Left lung (tissue), 10 donors: Measurements from ENCODE around the gene OSTF1. TPM values are rescaled to one million over a fixed set of nuclear protein-coding genes. Genes with fewer than 3 reads are reported as not detected.
A peak's percentile ranks its signal among the peaks of the same experiment; 100 is the strongest.

ENCODE experiments used
- ATAC-seq: fragments of 200-7000 bp; cut with Tn5 transposase; one replicate; pipeline ENCODE4 v1.9.1; 2020; ENCODE audit warnings: moderate library complexity
- DNase-seq, 4 donors: peaks; one replicate each; pipeline ENCODE4 v3.0.0-alpha.2; 2013 to 2020
- H3K27ac ChIP-seq, 2 donors: fragments of 200-600 bp; sonication (generic) in 1 of 2; one replicate each; pipeline versions ENCODE4 v1.5.0 to v1.8.0; 2020 to 2021
- H3K27me3 ChIP-seq, 2 donors: fragments of 200-600 bp; sonication (generic) in 1 of 2; one replicate each; pipeline versions ENCODE4 v1.5.0 to v1.8.0; 2020 to 2021
- H3K36me3 ChIP-seq, 2 donors: fragments of 200-600 bp; sonication (generic) in 1 of 2; one replicate each; pipeline versions ENCODE4 v1.5.0 to v1.8.0; 2020 to 2021
- H3K4me1 ChIP-seq, 2 donors: fragments of 200-600 bp; one replicate each; pipeline ENCODE4 v1.8.0; 2021
- H3K4me3 ChIP-seq, 2 donors: fragments of 200-600 bp; sonication (generic) in 1 of 2; one replicate each; pipeline versions ENCODE4 v1.5.0 to v1.8.0; 2020 to 2021; ENCODE audit warnings: mild to moderate bottlenecking in 1 of 2
- H3K9me3 ChIP-seq, 2 donors: fragments of 200-600 bp; sonication (generic) in 1 of 2; one replicate each; pipeline versions ENCODE4 v1.5.0 to v1.8.0; 2020 to 2021
- intact Hi-C, 2 donors: fragments of 100-400 bp; cut with DNase I; formaldehyde crosslinking; loops; one replicate each; pipeline versions ENCODE4 v1.11.2 to v1.14.2; 2022
- polyA plus RNA-seq, 6 donors: library from polyadenylated mRNA; unstranded; fragments of 120-200 nt; gene quantifications; one replicate each; pipeline ENCODE4 v1.2.1, GENCODE V29; 2013; ENCODE audit not compliant: insufficient read length in 6 of 6
- total RNA-seq, 2 donors: library from RNA; stranded (reverse); fragmentation: NEBNext Ultra II Directional; extraction: Animal tissue kit (Norgen Biotek cat#: 25700); gene quantifications; one replicate each; pipeline ENCODE4 v1.2.1, GENCODE V29; 2021
- TF ChIP-seq, protein P1 (sequence below), 2 donors: fragments of 200-600 bp; sonication (generic) in 1 of 2; IDR thresholded peaks; one replicate each; pipeline versions ENCODE4 v1.5.0 to v1.8.0; 2021; ENCODE audit warnings: antibody characterized with exemption in 2 of 2
- donor health status: DM: no; HTN: yes; CAD: no.
- donor health status: DM: no; HTN: no; CAD: no.

The OSTF1 gene
- total and polyA plus RNA-seq, 8 donors: 54.8 to 94.7 (median 61.9) TPM

DNA sequence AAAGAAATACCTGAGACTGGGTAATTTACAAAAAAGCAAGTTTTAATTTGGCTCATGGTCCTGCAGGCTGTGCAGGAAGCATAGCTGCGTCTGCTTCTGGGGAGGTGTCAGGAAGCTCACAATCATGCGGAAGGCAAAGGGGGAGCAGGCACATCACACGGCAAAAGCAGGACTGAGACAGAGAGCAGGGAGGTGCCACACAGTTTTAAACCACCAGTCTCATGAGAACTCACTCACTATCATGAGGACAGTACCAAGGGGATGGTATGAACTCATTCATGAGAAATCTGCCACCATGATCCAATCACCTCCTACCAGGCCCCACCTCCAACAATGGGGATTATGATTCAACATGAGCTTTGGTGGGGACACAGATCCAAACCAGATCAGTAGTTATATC, 96.2 kb downstream of the OSTF1 start:
- Histone ChIP-seq H3K27ac (no peak overlapping the region), H3K4me3 (no peak overlapping the region), H3K4me1 (peaks cover 0 to 3% of the 10 kb centered on the region in 2 donors), H3K36me3 (peaks cover 0 to 10% of the 10 kb centered on the region in 2 donors), H3K9me3 (no peaks in the 10 kb centered on the region), H3K27me3 (no peaks in the 10 kb centered on the region)
- intact Hi-C loops: no loop called here
- TF ChIP-seq, protein P1, sequence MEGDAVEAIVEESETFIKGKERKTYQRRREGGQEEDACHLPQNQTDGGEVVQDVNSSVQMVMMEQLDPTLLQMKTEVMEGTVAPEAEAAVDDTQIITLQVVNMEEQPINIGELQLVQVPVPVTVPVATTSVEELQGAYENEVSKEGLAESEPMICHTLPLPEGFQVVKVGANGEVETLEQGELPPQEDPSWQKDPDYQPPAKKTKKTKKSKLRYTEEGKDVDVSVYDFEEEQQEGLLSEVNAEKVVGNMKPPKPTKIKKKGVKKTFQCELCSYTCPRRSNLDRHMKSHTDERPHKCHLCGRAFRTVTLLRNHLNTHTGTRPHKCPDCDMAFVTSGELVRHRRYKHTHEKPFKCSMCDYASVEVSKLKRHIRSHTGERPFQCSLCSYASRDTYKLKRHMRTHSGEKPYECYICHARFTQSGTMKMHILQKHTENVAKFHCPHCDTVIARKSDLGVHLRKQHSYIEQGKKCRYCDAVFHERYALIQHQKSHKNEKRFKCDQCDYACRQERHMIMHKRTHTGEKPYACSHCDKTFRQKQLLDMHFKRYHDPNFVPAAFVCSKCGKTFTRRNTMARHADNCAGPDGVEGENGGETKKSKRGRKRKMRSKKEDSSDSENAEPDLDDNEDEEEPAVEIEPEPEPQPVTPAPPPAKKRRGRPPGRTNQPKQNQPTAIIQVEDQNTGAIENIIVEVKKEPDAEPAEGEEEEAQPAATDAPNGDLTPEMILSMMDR (IDR thresholded peaks at IDR 0.05): no peak
- DNase-seq: no peak
- no peak for ATAC-seq

DNA sequence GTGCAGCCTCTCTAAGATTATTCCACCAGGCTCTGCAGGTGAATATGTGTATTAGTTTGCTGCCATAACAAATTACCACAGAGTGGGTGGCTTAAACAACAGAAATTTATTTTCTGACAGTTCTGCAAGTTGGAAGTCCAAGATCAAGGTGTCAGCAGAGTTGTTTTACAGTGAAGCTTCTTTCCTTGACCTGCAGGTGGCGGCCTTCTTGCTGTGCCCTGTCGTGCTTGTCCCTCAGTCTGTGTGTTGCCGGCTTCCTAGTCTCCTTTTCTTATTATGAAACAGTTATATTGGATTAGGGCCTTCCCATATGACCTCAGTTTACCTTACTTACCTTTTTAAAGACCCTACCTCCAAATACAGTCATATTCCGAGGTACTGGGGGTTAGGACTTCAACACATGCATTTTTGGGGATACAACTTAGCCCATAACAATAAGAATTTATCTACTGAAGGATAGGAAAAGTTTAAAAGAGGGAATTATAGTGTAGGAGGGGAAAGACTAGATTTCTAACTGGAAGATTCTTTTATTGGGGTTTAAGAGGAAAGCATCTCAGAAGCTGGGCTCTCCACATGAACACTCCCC, 97.4 kb downstream of the OSTF1 start:
- intact Hi-C loops: no loop called here
- peak in 1 of 4 donors; percentile 60 for DNase-seq

DNA sequence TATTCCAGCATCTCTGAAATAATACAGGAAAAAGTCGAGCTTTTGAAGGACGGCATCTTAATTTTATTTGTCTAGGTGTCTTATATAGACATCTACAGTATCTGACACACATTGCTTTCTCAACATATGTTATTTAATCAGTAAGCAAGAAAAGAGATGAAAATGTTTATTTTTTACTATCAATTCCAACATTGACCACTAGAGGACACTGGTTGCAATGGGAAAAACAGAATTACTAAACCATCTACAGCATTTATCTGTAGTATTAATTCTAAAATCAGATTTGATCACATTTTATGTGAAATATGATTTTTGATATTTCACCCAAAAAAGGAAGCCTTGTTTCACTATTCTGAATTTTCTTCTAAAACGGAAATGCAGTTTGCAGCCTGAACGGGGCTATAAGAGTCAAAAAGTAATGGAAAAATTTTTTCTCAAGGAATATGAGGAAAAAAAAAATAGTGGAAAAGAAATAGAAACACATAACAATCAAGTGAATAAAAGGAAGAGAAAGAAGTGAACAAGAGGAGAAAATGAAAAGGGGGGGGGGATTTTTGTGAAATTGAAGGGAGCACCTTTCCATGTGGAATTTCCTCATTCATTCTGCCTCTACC, 98.6 kb downstream of the OSTF1 start:
- no peak overlapping the region for H3K4me3 ChIP-seq
- DNase-seq: peak in 1 of 4 donors; percentile 32
- no peaks in the 10 kb centered on the region for H3K27me3 ChIP-seq
- TF ChIP-seq, protein P1 (IDR thresholded peaks at IDR 0.05): peak; percentile 47 to 94
- no peak overlapping the region for H3K27ac ChIP-seq
- ATAC-seq: peak; percentile 63
- peaks cover 0 to 10% of the 10 kb centered on the region in 2 donors for H3K36me3 ChIP-seq
- intact Hi-C loops: no loop called here
- H3K9me3 ChIP-seq: no peaks in the 10 kb centered on the region
- peaks cover 0 to 3% of the 10 kb centered on the region in 2 donors for H3K4me1 ChIP-seq

More for the DNA sequence above, 97.4 kb downstream of the OSTF1 start:
- Histone ChIP-seq H3K9me3 (no peaks in the 10 kb centered on the region), H3K4me1 (peaks cover 0 to 3% of the 10 kb centered on the region in 2 donors), H3K4me3 (no peak overlapping the region), H3K27me3 (no peaks in the 10 kb centered on the region), H3K36me3 (peaks cover 0 to 10% of the 10 kb centered on the region in 2 donors), H3K27ac (no peak overlapping the region)
- TF ChIP-seq, protein P1 (IDR thresholded peaks at IDR 0.05): peak; percentile 46 to 68
- peak; percentile 90 for ATAC-seq

DNA sequence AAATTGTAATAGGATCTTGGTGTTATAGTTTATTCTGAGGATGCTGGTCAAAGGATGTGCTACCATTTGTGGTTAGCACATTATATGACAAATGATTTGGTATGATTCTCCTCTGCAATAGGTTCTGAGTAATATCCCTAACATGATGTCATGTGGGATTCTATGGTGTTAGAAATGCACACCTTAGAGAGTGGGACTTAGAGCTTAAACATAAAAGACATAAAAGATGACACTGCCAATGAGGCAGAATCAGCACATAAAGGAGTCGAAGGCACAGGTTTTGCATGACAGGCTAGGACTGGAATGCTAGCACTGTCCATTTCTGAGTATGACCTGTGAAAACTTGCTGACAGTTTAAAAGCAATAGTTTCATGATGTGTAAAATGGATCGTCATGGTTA, 100.4 kb downstream of the OSTF1 start:
- DNase-seq (no peak), ATAC-seq (no peak)
- Histone ChIP-seq H3K9me3 (no peaks in the 10 kb centered on the region), H3K27me3 (no peaks in the 10 kb centered on the region), H3K27ac (no peak overlapping the region), H3K4me3 (no peak overlapping the region), H3K36me3 (peaks cover 0 to 2% of the 10 kb centered on the region in 2 donors), H3K4me1 (peaks cover 0 to 3% of the 10 kb centered on the region in 2 donors)
- TF ChIP-seq, protein P1 (IDR thresholded peaks at IDR 0.05): no peak
- intact Hi-C loops: no loop called here

DNA sequence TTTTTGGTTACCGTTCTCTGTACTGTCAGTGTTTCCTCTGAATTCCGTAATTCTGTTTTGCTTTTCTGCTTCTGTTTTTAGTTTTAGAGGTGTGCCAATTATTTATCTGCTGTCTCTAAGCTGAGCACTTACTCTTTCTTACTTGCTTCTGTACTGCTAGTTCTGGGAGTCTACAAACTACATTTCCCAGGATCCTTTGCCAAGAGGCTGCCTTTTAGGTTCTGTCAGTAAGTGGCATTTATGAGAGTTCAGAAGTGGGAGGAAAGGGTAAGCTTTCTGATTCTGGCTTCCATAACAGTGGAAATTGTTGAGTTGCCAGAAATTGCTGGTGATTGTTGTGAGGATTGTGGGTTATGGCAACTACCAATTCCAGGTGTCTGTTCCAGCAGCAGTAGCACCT, 102.4 kb downstream of the OSTF1 start:
- H3K27me3 ChIP-seq: no peaks in the 10 kb centered on the region
- ATAC-seq (no peak), DNase-seq (no peak)
- intact Hi-C loops: no loop called here
- no peak overlapping the region for H3K4me3 ChIP-seq
- H3K4me1 ChIP-seq: peaks cover 0 to 3% of the 10 kb centered on the region in 2 donors
- TF ChIP-seq, protein P1 (IDR thresholded peaks at IDR 0.05): no peak
- no peaks in the 10 kb centered on the region for H3K36me3 ChIP-seq
- no peaks in the 10 kb centered on the region for H3K9me3 ChIP-seq
- no peak overlapping the region for H3K27ac ChIP-seq

Other genes with a start within 250 kb of the OSTF1 start
- 1 to 10 TPM in 1 of 2 donors, under 1 TPM in 1; 0.82 to 3.8 TPM for gene TRPM6, start 200.6 kb upstream of the OSTF1 start, total RNA-seq
- 1 to 10 TPM in 1 of 6 donors, under 1 TPM in 5; 0.43 to 1.0 (median 0.65) TPM for gene TRPM6, start 200.6 kb upstream of the OSTF1 start, polyA plus RNA-seq
- gene C9orf40, start 135.6 kb upstream of the OSTF1 start, total RNA-seq: 1 to 10 TPM; 5.2 TPM
- 1 to 10 TPM; 5.2 to 7.1 (median 6.8) TPM for gene C9orf40, start 135.6 kb upstream of the OSTF1 start, polyA plus RNA-seq
- 10 to 100 TPM; 21.9 to 22.4 TPM for gene CARNMT1, start 60.2 kb upstream of the OSTF1 start, total RNA-seq
- 10 to 100 TPM; 16.1 to 20.0 (median 17.0) TPM for gene CARNMT1, start 60.2 kb upstream of the OSTF1 start, polyA plus RNA-seq
- 10 to 100 TPM; 26.0 to 29.1 TPM for gene NMRK1, start 359 bp upstream of the OSTF1 start, total RNA-seq
- 10 to 100 TPM; 32.7 to 60.1 (median 42.0) TPM for gene NMRK1, start 359 bp upstream of the OSTF1 start, polyA plus RNA-seq